GM20000 (cell line): ENCODE measurements around the gene RTL3.

Experiments
- DNase-seq: peaks from one replicate; pipeline ENCODE4 v3.0.0; 2012; ENCODE audit warnings: low spot score
- TF ChIP-seq, protein P1 (sequence below): IDR thresholded peaks from 2 replicates; pipeline ENCODE4 v1.5.1; 2012; ENCODE audit warnings: mild to moderate bottlenecking, control low read depth; ENCODE audit errors: extremely low read depth, missing control alignments

Gene RTL3, protein sequence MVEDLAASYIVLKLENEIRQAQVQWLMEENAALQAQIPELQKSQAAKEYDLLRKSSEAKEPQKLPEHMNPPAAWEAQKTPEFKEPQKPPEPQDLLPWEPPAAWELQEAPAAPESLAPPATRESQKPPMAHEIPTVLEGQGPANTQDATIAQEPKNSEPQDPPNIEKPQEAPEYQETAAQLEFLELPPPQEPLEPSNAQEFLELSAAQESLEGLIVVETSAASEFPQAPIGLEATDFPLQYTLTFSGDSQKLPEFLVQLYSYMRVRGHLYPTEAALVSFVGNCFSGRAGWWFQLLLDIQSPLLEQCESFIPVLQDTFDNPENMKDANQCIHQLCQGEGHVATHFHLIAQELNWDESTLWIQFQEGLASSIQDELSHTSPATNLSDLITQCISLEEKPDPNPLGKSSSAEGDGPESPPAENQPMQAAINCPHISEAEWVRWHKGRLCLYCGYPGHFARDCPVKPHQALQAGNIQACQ

DNA sequence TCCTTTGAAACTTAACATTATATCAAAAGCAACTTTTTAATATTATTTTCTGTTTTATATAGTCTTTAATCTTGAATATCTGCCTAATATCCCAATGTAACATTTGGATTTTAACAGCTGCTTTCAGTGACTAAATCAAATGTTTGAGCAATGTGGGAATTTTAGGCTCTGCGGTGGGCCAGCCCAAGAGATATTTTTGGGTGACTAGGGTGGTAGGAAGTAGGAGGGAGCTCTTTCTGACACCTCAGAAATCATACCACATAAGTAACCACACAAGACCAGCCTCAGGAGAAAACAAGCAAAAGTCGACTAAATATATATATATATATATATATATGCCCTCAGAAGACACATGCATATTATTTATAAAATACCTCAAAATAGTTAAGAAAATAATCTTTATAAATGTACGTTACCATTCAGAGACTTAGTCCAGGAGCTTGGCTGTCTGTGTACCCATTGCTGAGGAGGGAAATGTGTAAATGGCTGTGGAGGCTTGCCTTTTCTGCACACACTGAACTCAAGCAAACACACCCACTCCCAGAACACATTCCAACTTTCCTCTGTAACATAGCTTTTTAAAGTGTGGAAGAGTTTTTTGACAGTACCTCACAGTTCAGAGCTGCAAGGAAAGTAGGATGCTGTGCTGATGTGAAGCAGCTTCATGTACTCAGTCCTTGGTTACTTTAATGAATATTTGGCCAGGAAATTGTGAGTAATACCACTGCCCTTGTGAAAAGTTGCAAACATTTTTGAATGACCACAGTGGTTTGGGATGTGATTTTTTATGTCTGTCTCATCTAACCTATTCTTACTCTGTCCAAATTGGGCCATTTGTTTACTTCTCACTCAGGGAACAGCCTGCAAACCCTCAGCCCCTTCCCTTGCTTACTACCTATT lies at the start of gene RTL3:
Gene RTL3, minus strand, starts transcription at position 484 of the 900 bp plus-strand sequence. CDS start 908 bp downstream, outside the sequence.
- DNase-seq: no peak
- TF ChIP-seq, protein P1, sequence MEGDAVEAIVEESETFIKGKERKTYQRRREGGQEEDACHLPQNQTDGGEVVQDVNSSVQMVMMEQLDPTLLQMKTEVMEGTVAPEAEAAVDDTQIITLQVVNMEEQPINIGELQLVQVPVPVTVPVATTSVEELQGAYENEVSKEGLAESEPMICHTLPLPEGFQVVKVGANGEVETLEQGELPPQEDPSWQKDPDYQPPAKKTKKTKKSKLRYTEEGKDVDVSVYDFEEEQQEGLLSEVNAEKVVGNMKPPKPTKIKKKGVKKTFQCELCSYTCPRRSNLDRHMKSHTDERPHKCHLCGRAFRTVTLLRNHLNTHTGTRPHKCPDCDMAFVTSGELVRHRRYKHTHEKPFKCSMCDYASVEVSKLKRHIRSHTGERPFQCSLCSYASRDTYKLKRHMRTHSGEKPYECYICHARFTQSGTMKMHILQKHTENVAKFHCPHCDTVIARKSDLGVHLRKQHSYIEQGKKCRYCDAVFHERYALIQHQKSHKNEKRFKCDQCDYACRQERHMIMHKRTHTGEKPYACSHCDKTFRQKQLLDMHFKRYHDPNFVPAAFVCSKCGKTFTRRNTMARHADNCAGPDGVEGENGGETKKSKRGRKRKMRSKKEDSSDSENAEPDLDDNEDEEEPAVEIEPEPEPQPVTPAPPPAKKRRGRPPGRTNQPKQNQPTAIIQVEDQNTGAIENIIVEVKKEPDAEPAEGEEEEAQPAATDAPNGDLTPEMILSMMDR: no peak

DNA sequence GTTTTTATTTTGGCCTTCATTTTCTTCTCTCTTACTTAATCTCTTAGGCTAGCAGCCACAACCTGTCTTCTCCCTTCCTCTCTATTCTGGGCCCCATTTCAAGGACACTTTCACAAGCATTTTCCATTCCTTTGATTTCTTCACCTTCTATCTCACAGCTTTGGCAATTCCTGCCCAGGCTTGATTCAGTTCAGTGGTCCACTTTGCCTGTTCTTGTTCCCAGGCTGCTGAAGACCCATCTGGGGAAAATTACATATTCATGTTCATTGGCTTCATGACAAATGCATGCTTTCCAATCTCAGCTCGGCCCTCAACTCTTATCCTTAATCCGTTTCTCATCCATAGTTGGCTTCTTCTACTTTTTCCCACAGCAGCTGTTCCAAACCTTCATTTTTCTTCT lies 49.7 kb upstream of the RTL3 start:
- no peak for DNase-seq
- TF ChIP-seq, protein P1: no peak

DNA sequence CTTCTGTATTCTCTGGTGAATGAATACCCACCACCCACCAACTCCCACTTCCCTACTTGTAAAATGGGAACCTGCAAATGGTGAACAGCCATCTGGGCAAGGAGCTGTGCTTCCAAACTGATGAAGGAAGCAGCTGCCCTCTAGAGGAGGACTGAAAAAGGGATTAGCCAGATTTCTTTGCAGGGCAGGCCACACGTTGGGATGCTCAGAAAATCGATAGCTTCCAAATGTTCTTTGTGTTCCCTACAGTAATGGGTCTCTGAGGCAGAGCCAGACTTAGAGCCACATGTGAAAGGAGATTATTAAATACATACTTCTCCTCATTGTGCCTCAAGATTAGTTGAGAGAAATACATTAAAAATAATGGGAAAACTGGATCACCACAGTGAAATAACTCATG lies 49.1 kb upstream of the RTL3 start:
- no peak for DNase-seq
- TF ChIP-seq, protein P1: peak; percentile 31

DNA sequence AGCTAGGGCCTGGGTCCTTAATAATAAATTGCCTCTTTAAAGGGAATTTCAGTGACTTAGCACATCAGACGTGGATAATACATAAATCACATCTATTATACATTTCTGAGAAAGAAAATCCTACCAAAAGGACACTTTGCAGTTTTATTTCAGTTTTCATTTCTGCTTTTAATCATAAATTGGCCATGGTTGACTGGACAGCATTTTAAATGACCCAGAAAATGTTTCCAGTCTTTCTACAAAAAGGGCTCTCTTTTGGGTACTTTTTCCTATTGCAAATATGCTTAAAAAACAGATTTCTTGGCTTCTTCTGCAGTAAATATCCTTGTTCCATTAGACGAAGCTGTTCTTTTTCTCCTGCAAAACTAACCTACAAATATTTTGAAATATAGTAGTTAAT lies 46.9 kb upstream of the RTL3 start:
- DNase-seq: no peak
- TF ChIP-seq, protein P1: no peak

DNA sequence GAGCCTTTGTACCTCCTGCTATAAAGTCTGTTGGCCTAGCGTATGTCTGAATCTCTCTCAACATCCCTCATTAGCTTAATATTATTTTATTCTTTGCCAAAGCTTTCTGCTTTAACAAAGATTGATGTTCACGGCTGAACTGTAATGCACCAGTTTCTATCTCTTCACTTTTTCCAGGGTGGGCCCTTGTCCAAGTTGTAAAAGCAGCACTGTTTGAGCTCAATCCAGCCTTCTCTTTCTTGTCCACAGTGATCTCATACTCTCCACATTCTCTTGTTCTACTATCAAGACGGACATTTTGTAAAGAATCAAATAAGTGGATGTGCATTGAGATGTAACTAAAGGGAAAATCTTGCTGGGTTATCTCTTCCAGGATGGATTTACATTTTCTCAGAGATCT lies 34.4 kb upstream of the RTL3 start:
- TF ChIP-seq, protein P1: no peak

DNA sequence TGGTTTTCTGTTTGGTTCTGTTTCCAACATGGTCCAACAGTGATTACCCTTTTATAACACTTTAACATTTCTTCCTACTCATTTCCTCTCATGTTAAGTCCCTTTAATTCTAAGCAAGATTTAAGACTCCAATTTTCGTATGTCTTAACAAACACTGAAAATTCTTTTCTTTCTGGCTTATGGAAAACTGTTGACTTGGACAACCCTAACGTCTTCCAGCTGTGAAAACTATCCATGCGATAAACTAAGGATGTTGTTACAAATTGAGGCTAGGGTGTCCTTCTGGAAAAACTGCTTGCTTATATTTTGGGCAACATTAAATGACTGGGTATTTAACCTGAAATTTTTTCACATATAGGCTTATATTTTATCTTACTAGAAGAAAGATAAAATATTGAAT lies 33.9 kb upstream of the RTL3 start:
- TF ChIP-seq, protein P1: no peak
- DNase-seq: no peak

More for the DNA sequence above, 34.4 kb upstream of the RTL3 start:
- no peak for DNase-seq

DNA sequence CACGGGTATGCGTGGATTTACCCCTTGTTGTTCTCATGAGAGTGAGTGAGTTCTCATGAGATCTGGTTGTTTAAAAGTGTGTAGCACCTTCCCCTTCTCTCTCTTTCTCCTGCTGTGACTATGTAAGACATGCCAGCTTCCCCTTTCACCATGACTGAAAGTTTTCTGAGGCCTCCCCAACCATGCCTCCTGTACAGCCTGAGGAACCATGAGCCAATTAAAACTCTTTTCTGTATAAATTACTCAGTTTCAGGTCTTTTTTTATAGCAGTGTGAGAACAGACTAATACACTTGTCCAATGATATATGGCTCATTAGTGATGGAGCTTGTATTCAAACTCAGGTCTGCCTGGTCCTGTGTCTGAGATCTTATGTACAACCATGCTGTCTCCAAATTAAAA lies 28.5 kb upstream of the RTL3 start:
- TF ChIP-seq, protein P1: no peak
- no peak for DNase-seq
